MCF 10A (cell line): ENCODE results near the gene RBM47. TPM values are rescaled to one million over a fixed set of nuclear protein-coding genes. Genes with fewer than 3 reads are reported as not detected.

ENCODE experiments used
- BruUV-seq: library from RNA; stranded (reverse); fragments of 400-500 nt; replicated peaks from 2 replicates; lab custom pipeline; 2021; lab: Mats Ljungman, UMichigan
- CTCF ChIA-PET: fragments of 300-600 bp; sonication (Branson Sonifier 250); formaldehyde crosslinking; extraction: SDS; loops from one replicate; lab custom pipeline; 2021; ENCODE audit warnings: antibody characterized with exemption, inconsistent platforms; lab: Yijun Ruan, JAX
- POLR2A ChIA-PET: fragments of 300-600, 350-650 bp; sonication (Branson Sonifier 250); formaldehyde crosslinking; extraction: SDS; loops from one replicate; lab custom pipeline; 2020; ENCODE audit warnings: antibody characterized with exemption, inconsistent platforms; lab: Yijun Ruan, JAX
- DNase-seq: peaks from one replicate; pipeline ENCODE4 v3.0.0-alpha.2; 2018; ENCODE audit not compliant: unreplicated experiment
- H3K27ac Mint-ChIP-seq: one replicate; pipeline ENCODE4 v1.8.0; 2022; ENCODE audit warnings: mild to moderate bottlenecking, low read depth, mixed read lengths; ENCODE audit not compliant: unreplicated experiment
- H3K27me3 Mint-ChIP-seq: one replicate; pipeline ENCODE4 v1.8.0; 2022; ENCODE audit warnings: mixed read lengths; ENCODE audit not compliant: insufficient read depth, unreplicated experiment
- H3K36me3 Mint-ChIP-seq: one replicate; pipeline ENCODE4 v1.8.0; 2022; ENCODE audit warnings: mild to moderate bottlenecking, moderate library complexity, mixed read lengths; ENCODE audit not compliant: insufficient read depth, unreplicated experiment
- H3K4me1 Mint-ChIP-seq: one replicate; pipeline ENCODE4 v1.8.0; 2022; ENCODE audit warnings: mixed read lengths; ENCODE audit not compliant: insufficient read depth, unreplicated experiment
- H3K4me3 Mint-ChIP-seq: one replicate; pipeline ENCODE4 v1.8.0; 2022; ENCODE audit warnings: mild to moderate bottlenecking, moderate library complexity, mixed read lengths; ENCODE audit not compliant: unreplicated experiment
- H3K9me3 Mint-ChIP-seq: one replicate; pipeline ENCODE4 v1.8.0; 2022; ENCODE audit warnings: mixed read lengths; ENCODE audit not compliant: unreplicated experiment
- CTCF ChIP-seq: fragments of 200-600 bp; IDR thresholded peaks from one replicate; pipeline ENCODE4 v1.8.0; 2022; ENCODE audit warnings: antibody characterized with exemption, mild to moderate bottlenecking; ENCODE audit not compliant: unreplicated experiment
- intact Hi-C: fragments of 100-400 bp; cut with micrococcal nuclease; formaldehyde crosslinking; loops from 2 replicates; pipeline ENCODE4 v1.14.1; 2022
- total RNA-seq: library from RNA; stranded (reverse); gene quantifications from 2 replicates; pipeline ENCODE4 v1.2.3, GENCODE V29; 2022

RBM47 gene
- total RNA-seq, 1 experiment from 2014 or later, result 1.8 TPM

GRCh38 chr4:40388239-40388638 lies 241.4 kb downstream of the RBM47 start:
- H3K4me3 Mint-ChIP-seq, result no peak overlapping the region
- no TSS peak for BruUV-seq
- no peaks in the 10 kb centered on the region for H3K4me1 Mint-ChIP-seq
- no peak overlapping the region for H3K27ac Mint-ChIP-seq
- ChIA-PET CTCF (no interaction called here), POLR2A (no interaction called here)
- no peaks in the 10 kb centered on the region for H3K9me3 Mint-ChIP-seq
- no peaks in the 10 kb centered on the region for H3K36me3 Mint-ChIP-seq
- no peak for DNase-seq
- no peak for TF ChIP-seq CTCF
- no peaks in the 10 kb centered on the region for H3K27me3 Mint-ChIP-seq
- intact Hi-C loops, result no loop called here

- no peak for TF ChIP-seq CTCF
- intact Hi-C loops, result no loop called here
- H3K27me3 Mint-ChIP-seq, result no peaks in the 10 kb centered on the region
- H3K27ac Mint-ChIP-seq, result no peak overlapping the region
- ChIA-PET POLR2A (no interaction called here), CTCF (interaction anchor here (0.6 kb wide), 1 partner anchor 55 kb away, joined by 3 read pairs; no protein-coding TSS in a partner anchor)
- no peaks in the 10 kb centered on the region for H3K4me1 Mint-ChIP-seq
- H3K9me3 Mint-ChIP-seq, result no peaks in the 10 kb centered on the region
- DNase-seq, result no peak
- no peak overlapping the region for H3K4me3 Mint-ChIP-seq
- H3K36me3 Mint-ChIP-seq, result no peaks in the 10 kb centered on the region
- no TSS peak for BruUV-seq
These were observed 249.0 kb downstream of the RBM47 start for GRCh38 chr4:40380647-40381046.

- ChIA-PET CTCF (no interaction called here), POLR2A (interaction anchor here (0.5 to 0.6 kb wide), 2 partner anchors 12 to 290 kb away, joined by 3 read pairs; no protein-coding TSS in a partner anchor)
- Mint-ChIP-seq H3K36me3 (no peaks in the 10 kb centered on the region), H3K9me3 (no peaks in the 10 kb centered on the region), H3K27me3 (no peaks in the 10 kb centered on the region), H3K27ac (no peak overlapping the region), H3K4me3 (no peak overlapping the region), H3K4me1 (no peaks in the 10 kb centered on the region)
- no TSS peak for BruUV-seq
- no peak for DNase-seq
- no peak for TF ChIP-seq CTCF
- intact Hi-C loops, result no loop called here
These were observed 250.4 kb downstream of the RBM47 start for GRCh38 chr4:40379248-40379647.

GRCh38 chr4:40378619-40379018 lies 251.0 kb downstream of the RBM47 start:
- BruUV-seq, result no TSS peak
- intact Hi-C loops, result no loop called here
- CTCF ChIA-PET, result no interaction called here
- H3K4me1 Mint-ChIP-seq, result no peaks in the 10 kb centered on the region
- H3K27me3 Mint-ChIP-seq, result no peaks in the 10 kb centered on the region
- H3K27ac Mint-ChIP-seq, result no peak overlapping the region
- no peaks in the 10 kb centered on the region for H3K36me3 Mint-ChIP-seq
- DNase-seq, result no peak
- TF ChIP-seq CTCF, result no peak
- H3K9me3 Mint-ChIP-seq, result no peaks in the 10 kb centered on the region
- no peak overlapping the region for H3K4me3 Mint-ChIP-seq
- POLR2A ChIA-PET, result interaction anchor here (0.5 kb wide), 1 partner anchor 181 kb away, joined by 3 read pairs; no protein-coding TSS in a partner anchor
